Activated naive CD4-positive, alpha-beta T cell treated with anti-CD3 and anti-CD28 coated beads for 36 hours (primary cell): Measurements from ENCODE around the gene HS2ST1. TPM values are rescaled to one million over a fixed set of nuclear protein-coding genes. Genes with fewer than 3 reads are reported as not detected.
"Not testable (repeated sequence)": the region's sequence is repeated elsewhere in the genome, so short reads cannot be mapped to it uniquely, and the experiment has no call there.

Experiments
- CTCF ChIA-PET: fragments of 350-600 bp; sonication (Branson Sonifier 250); formaldehyde crosslinking; loops from one replicate; lab custom pipeline; 2021; ENCODE audit warnings: antibody characterized with exemption; lab: Charles Lee
- DNase-seq: peaks from one replicate; pipeline ENCODE4 v3.0.0-alpha.2; 2020
- H3K27ac Mint-ChIP-seq: one replicate; pipeline ENCODE4 v1.8.0; 2021; ENCODE audit warnings: mild to moderate bottlenecking, mixed read lengths
- H3K27me3 Mint-ChIP-seq: one replicate; pipeline ENCODE4 v1.8.0; 2021; ENCODE audit warnings: low read depth, mixed read lengths
- H3K36me3 Mint-ChIP-seq: one replicate; pipeline ENCODE4 v1.8.0; 2021; ENCODE audit warnings: low read depth, mixed read lengths
- H3K4me1 Mint-ChIP-seq: one replicate; pipeline ENCODE4 v1.8.0; 2021; ENCODE audit warnings: low read depth, mixed read lengths
- H3K4me3 Mint-ChIP-seq: one replicate; pipeline ENCODE4 v1.8.0; 2021; ENCODE audit warnings: mild to moderate bottlenecking, moderate library complexity, mixed read lengths
- H3K9me3 Mint-ChIP-seq: one replicate; pipeline ENCODE4 v1.8.0; 2021; ENCODE audit warnings: mixed read lengths
- intact Hi-C: fragments of 100-400 bp; cut with micrococcal nuclease; formaldehyde crosslinking; loops from one replicate; pipeline ENCODE4 v1.15.1; 2023
- total RNA-seq, 2 experiments: library from RNA; stranded (reverse); gene quantifications; one replicate each; pipeline ENCODE4 v1.2.3, GENCODE V29; 2021

Gene HS2ST1
- total RNA-seq, 2 experiments from 2014 or later: 11.3 to 15.5 TPM

- H3K9me3 Mint-ChIP-seq: no peaks in the 10 kb centered on the region
- DNase-seq: no peak
- no peaks in the 10 kb centered on the region for H3K27me3 Mint-ChIP-seq
- H3K27ac Mint-ChIP-seq: no peak overlapping the region
- H3K4me1 Mint-ChIP-seq: peaks cover 6% of the 10 kb centered on the region
- H3K36me3 Mint-ChIP-seq: no peaks in the 10 kb centered on the region
- intact Hi-C loops: no loop called here
- no peak overlapping the region for H3K4me3 Mint-ChIP-seq
- CTCF ChIA-PET: interaction anchor here (0.8 kb wide), 1 partner anchor 18 kb away, joined by 3 read pairs; no protein-coding TSS in a partner anchor
These were observed 38.7 kb downstream of the HS2ST1 start for GRCh38 chr1:86953167-86953566.

- CTCF ChIA-PET: interaction anchor here (0.7 to 1.3 kb wide), 2 partner anchors 9 to 122 kb away, joined by 3 read pairs; no protein-coding TSS in a partner anchor
- Mint-ChIP-seq H3K36me3 (no peaks in the 10 kb centered on the region), H3K4me1 (peaks cover 6% of the 10 kb centered on the region), H3K4me3 (no peak overlapping the region), H3K9me3 (no peaks in the 10 kb centered on the region), H3K27me3 (no peaks in the 10 kb centered on the region), H3K27ac (no peak overlapping the region)
- DNase-seq: no peak
- intact Hi-C loops: no loop called here
These were observed 41.2 kb downstream of the HS2ST1 start for GRCh38 chr1:86955678-86956077.

- Mint-ChIP-seq H3K4me3 (no peak overlapping the region), H3K9me3 (no peaks in the 10 kb centered on the region), H3K27ac (no peak overlapping the region), H3K27me3 (no peaks in the 10 kb centered on the region), H3K36me3 (no peaks in the 10 kb centered on the region), H3K4me1 (peaks cover 6% of the 10 kb centered on the region)
- DNase-seq: no peak
- CTCF ChIA-PET: interaction anchor here (0.7 to 1.3 kb wide), 2 partner anchors 9 to 123 kb away, joined by 3 read pairs; no protein-coding TSS in a partner anchor
- intact Hi-C loops: no loop called here
These were observed 41.8 kb downstream of the HS2ST1 start for GRCh38 chr1:86956221-86956620.

DNA sequence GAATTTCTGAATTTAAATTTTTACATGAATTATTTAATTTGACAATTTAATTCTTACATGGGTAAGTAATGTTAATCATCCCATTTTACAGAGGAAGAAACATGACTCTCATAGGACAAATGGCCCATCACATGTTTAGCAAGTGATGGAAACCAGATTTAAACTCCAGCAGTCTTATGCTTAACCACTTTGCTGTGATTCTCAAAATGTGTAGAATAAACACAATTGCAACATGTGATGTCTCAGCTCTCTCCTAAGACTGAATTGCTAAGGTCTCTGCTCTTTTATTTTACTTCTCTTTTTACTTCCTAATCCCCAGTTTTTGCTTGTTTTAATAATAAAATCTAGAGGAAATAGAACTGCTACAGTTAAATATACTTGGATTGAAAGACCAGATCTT lies 42.8 kb downstream of the HS2ST1 start:
- Mint-ChIP-seq H3K9me3 (no peaks in the 10 kb centered on the region), H3K4me1 (peaks cover 6% of the 10 kb centered on the region), H3K4me3 (no peak overlapping the region), H3K27ac (no peak overlapping the region), H3K27me3 (no peaks in the 10 kb centered on the region), H3K36me3 (no peaks in the 10 kb centered on the region)
- intact Hi-C loops: no loop called here
- CTCF ChIA-PET: interaction anchor here (0.6 to 0.7 kb wide), 3 partner anchors 21 to 32 kb away, joined by 3 to 4 read pairs (median 3); no protein-coding TSS in a partner anchor
- DNase-seq: no peak

DNA sequence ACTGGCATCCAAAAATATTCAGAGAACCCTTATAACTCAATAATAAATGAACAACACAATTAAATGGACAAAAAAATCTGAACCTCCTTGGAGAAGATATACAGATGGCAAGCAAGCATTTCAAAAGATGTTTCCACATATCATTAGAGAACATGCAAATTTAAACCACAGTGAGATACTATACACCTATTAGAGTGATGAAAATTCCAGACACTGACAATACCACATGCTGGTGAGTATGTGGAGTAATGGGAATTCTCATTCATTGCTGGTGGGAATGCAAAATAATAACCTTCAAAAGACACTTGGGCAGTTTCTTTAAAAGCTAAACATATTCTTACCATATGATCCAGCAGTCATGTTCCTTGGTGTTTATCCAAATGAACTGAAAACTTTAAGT lies 46.1 kb downstream of the HS2ST1 start:
- Mint-ChIP-seq H3K36me3 (no peaks in the 10 kb centered on the region), H3K27ac (no peak overlapping the region), H3K4me3 (no peak overlapping the region), H3K27me3 (no peaks in the 10 kb centered on the region), H3K4me1 (no peaks in the 10 kb centered on the region), H3K9me3 (no peaks in the 10 kb centered on the region)
- CTCF ChIA-PET: no interaction called here
- no peak for DNase-seq
- intact Hi-C loops: loop anchor here (10.0 kb wide), 1 partner anchor 456 kb away; no protein-coding TSS in a partner anchor

DNA sequence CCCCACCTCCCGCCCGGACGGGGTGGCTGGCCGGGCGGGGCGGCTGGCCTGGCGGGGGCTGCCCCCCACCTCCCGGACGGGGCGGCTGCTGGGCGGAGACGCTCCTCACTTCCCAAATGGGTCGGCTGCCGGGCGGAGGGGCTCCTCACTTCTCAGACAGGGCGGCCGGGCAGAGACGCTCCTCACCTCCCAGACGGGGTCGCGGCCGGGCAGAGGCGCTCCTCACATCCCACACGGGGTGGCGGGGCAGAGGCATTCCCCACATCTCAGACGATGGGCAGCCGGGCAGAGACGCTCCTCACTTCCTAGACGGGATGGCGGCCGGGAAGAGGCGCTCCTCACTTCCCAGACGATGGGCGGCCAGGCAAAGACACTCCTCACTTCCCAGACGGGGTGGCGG lies 49.4 kb downstream of the HS2ST1 start:
- H3K27me3 Mint-ChIP-seq, H3K4me1 Mint-ChIP-seq, H3K27ac Mint-ChIP-seq, H3K36me3 Mint-ChIP-seq, H3K9me3 Mint-ChIP-seq, DNase-seq, CTCF ChIA-PET, H3K4me3 Mint-ChIP-seq: not testable (repeated sequence)
- intact Hi-C loops: loop anchor here (10.0 kb wide), 1 partner anchor 459 kb away; no protein-coding TSS in a partner anchor

DNA sequence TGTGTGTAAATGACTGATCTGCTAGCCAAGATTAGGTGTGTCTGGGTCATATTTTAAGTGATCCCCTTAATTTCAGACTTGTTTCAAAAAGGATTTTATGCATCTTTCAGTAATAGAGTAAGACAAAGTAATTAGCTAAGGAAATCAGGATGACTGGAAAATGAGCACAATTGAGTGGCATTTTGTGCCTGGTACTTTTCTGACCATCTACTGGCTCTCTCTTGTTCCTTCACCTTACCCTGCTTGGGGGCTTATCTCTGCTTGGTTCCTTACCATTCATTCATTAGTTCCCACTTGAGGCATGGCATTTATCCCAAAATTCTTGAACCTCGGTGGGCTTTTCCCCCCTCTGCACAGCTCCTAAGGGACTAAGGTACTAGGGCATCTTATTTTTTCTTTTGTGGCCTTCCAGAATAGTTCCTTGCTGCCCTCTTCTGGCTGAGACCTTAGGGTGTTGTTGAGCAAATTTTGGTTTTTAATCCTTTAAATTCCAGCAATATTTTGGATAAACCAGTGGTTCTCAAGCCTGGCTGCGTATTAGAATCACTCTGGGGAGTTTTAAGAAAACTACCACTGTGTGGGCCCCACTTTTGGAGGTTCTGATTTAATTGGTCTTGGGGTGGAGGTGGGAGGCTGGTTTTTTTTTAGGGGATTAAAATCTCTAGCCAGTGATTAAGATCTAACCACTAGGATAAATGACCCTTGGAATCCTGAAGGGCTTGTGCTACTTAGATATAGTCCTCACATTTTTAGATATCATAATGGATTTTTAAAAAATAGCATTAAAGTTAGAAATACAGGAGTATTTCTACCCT lies 50.8 kb downstream of the HS2ST1 start:
- no peak overlapping the region for H3K4me3 Mint-ChIP-seq
- DNase-seq: peak; percentile 44
- intact Hi-C loops: loop anchor here (1.0 to 10.0 kb wide), 5 partner anchors 50 to 460 kb away; partner anchors contain the start of gene SH3GLB1

DNA sequence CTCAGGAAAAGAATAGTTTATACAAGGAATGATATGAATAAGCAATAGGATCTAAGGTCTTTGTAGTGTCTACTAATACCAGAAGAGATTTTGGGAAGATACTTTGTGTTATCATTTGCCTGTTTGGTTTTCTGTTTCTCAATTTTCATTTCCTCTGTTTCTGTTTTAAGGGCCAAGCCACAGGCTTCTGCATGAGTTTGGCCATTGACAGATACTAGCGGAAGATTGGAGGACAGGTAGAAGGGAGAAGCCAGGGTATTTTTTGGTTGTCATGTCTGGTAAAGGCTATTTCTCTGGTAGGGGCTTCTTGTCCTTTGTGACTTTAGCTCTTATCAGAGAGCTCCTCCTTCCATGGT lies 51.4 kb downstream of the HS2ST1 start:
- no peak overlapping the region for H3K27ac Mint-ChIP-seq
- H3K36me3 Mint-ChIP-seq: no peaks in the 10 kb centered on the region
- CTCF ChIA-PET: interaction anchor here (0.7 to 1.5 kb wide), 4 partner anchors 9 to 136 kb away, joined by 3 to 6 read pairs (median 3); no protein-coding TSS in a partner anchor
- no peaks in the 10 kb centered on the region for H3K9me3 Mint-ChIP-seq
- H3K4me1 Mint-ChIP-seq: no peaks in the 10 kb centered on the region
- no peak for DNase-seq
- intact Hi-C loops: loop anchor here (1.0 to 10.0 kb wide), 5 partner anchors 51 to 461 kb away; partner anchors contain the start of gene SH3GLB1
- H3K27me3 Mint-ChIP-seq: no peaks in the 10 kb centered on the region
- H3K4me3 Mint-ChIP-seq: no peak overlapping the region

More for the DNA sequence above, 50.8 kb downstream of the HS2ST1 start:
- H3K4me1 Mint-ChIP-seq: no peaks in the 10 kb centered on the region
- no peak overlapping the region for H3K27ac Mint-ChIP-seq
- CTCF ChIA-PET: interaction anchor here (0.6 to 1.2 kb wide), 7 partner anchors 9 to 1762 kb away, joined by 3 to 5 read pairs (median 3); no protein-coding TSS in a partner anchor
- H3K27me3 Mint-ChIP-seq: no peaks in the 10 kb centered on the region
- no peaks in the 10 kb centered on the region for H3K36me3 Mint-ChIP-seq
- H3K9me3 Mint-ChIP-seq: no peaks in the 10 kb centered on the region

GRCh38 chr1:86970938-86971337 lies 56.5 kb downstream of the HS2ST1 start:
- no peak for DNase-seq
- H3K36me3 Mint-ChIP-seq: no peaks in the 10 kb centered on the region
- no peak overlapping the region for H3K27ac Mint-ChIP-seq
- CTCF ChIA-PET: interaction anchor here (0.7 kb wide), 1 partner anchor 18 kb away, joined by 3 read pairs; no protein-coding TSS in a partner anchor
- no peaks in the 10 kb centered on the region for H3K4me1 Mint-ChIP-seq
- no peaks in the 10 kb centered on the region for H3K9me3 Mint-ChIP-seq
- no peak overlapping the region for H3K4me3 Mint-ChIP-seq
- intact Hi-C loops: no loop called here
- H3K27me3 Mint-ChIP-seq: no peaks in the 10 kb centered on the region

GRCh38 chr1:86971778-86972177 lies 57.3 kb downstream of the HS2ST1 start:
- intact Hi-C loops: no loop called here
- H3K9me3 Mint-ChIP-seq: no peaks in the 10 kb centered on the region
- DNase-seq: no peak
- no peak overlapping the region for H3K27ac Mint-ChIP-seq
- H3K27me3 Mint-ChIP-seq: no peaks in the 10 kb centered on the region
- H3K36me3 Mint-ChIP-seq: no peaks in the 10 kb centered on the region
- CTCF ChIA-PET: interaction anchor here (0.6 to 0.7 kb wide), 3 partner anchors 19 to 411 kb away, joined by 3 to 4 read pairs (median 3); no protein-coding TSS in a partner anchor
- no peak overlapping the region for H3K4me3 Mint-ChIP-seq
- no peaks in the 10 kb centered on the region for H3K4me1 Mint-ChIP-seq

GRCh38 chr1:86972262-86972661 lies 57.8 kb downstream of the HS2ST1 start:
- H3K36me3 Mint-ChIP-seq: no peaks in the 10 kb centered on the region
- no peaks in the 10 kb centered on the region for H3K9me3 Mint-ChIP-seq
- no peak overlapping the region for H3K4me3 Mint-ChIP-seq
- intact Hi-C loops: no loop called here
- no peak for DNase-seq
- CTCF ChIA-PET: interaction anchor here (0.6 kb wide), 2 partner anchors 138 to 411 kb away, joined by 3 to 4 read pairs; no protein-coding TSS in a partner anchor
- no peaks in the 10 kb centered on the region for H3K4me1 Mint-ChIP-seq
- no peaks in the 10 kb centered on the region for H3K27me3 Mint-ChIP-seq
- no peak overlapping the region for H3K27ac Mint-ChIP-seq

GRCh38 chr1:86975993-86976550 lies 61.6 kb downstream of the HS2ST1 start:
- H3K27me3 Mint-ChIP-seq: no peaks in the 10 kb centered on the region
- peaks cover 1% of the 10 kb centered on the region for H3K4me1 Mint-ChIP-seq
- no peak overlapping the region for H3K4me3 Mint-ChIP-seq
- CTCF ChIA-PET: interaction anchor here (1.1 kb wide), 1 partner anchor 10 kb away, joined by 6 read pairs; no protein-coding TSS in a partner anchor
- H3K36me3 Mint-ChIP-seq: peaks cover 3% of the 10 kb centered on the region
- no peaks in the 10 kb centered on the region for H3K9me3 Mint-ChIP-seq
- DNase-seq: no peak
- no peak overlapping the region for H3K27ac Mint-ChIP-seq
- intact Hi-C loops: no loop called here
